ENCODE results near the gene WAC. TPM values are rescaled to one million over a fixed set of nuclear protein-coding genes. Genes with fewer than 3 reads are reported as not detected.

The WAC gene
- total and polyA plus RNA-seq, 9 of the 15 experiments (the other 6 are each of a cell fraction or from before 2014, with no cell fraction given): 24.8 to 123 (median 78.2) TPM

GRCh38 chr10:28561531-28561930 is 28.6 kb downstream of the WAC start:
- no peak for FAIRE-seq
- no peaks in the 10 kb centered on the region for H3K9me1 ChIP-seq (ENCODE audit: control insufficient read depth, insufficient read depth, low read length)
- H3K9me3 ChIP-seq (replicated peaks; ENCODE audit: control insufficient read depth, insufficient read depth, low read depth, low read length): no peaks in the 10 kb centered on the region; the same call in 1 of the 2 replicates
- H3K27ac ChIP-seq (ENCODE audit: extremely low read depth, low read depth, low read length): no peak overlapping the region
- 94% methylated on average over 10 of the region's 10 CpGs for WGBS (ENCODE audit: insufficient coverage, low coverage, missing lambda C conversion rate)
- DNase-seq (ENCODE audit: extremely low read depth in 1 of 4, low spot score in 3 of 4): no peak
- no peaks in the 10 kb centered on the region for H3K27me3 ChIP-seq (ENCODE audit: control insufficient read depth in 2 of 2, insufficient read depth in 2 of 2, low read length in 2 of 2)
- intact Hi-C loops (cut with micrococcal nuclease) (no loop called here), in situ Hi-C loops (cut with MboI) (no loop called here)
- ATAC-seq: no peak
- no peak overlapping the region for H3K9ac ChIP-seq (ENCODE audit: insufficient read depth in 1 of 2, low read depth in 2 of 2, low read length in 2 of 2)
- no peak overlapping the region for H2AFZ ChIP-seq (ENCODE audit: low read depth, low read length)
- H3K4me2 ChIP-seq (ENCODE audit: insufficient read depth, low read length): no peak overlapping the region
- BruUV-seq (replicated peaks): no TSS peak
- no peaks in the 10 kb centered on the region; a peak in 1 of 5 replicates for H3K4me1 ChIP-seq (replicated peaks in 1 of 2; ENCODE audit: control insufficient read depth in 2 of 2, insufficient read depth in 2 of 2, low read length in 2 of 2)
- ChIA-PET POLR2A (interaction anchor here (0.7 to 1.7 kb wide), 2 partner anchors 13 to 17 kb away, joined by 3 to 4 read pairs; no protein-coding TSS in a partner anchor), CTCF (ENCODE audit: low intra/inter-chr PET ratio) (no interaction called here)
- peaks cover 48% of the 10 kb centered on the region for H4K20me1 ChIP-seq (replicated peaks; ENCODE audit: control insufficient read depth, insufficient read depth, low read length)
- peaks cover 86% of the 10 kb centered on the region for H3K36me3 ChIP-seq (ENCODE audit: control insufficient read depth, insufficient read depth, low read length)
- H3K79me2 ChIP-seq (ENCODE audit: control insufficient read depth, insufficient read depth, low read length): peaks cover 98% of the 10 kb centered on the region
- H3K4me3 ChIP-seq: no peak overlapping the region
- no peak for TF ChIP-seq CREM (IDR thresholded peaks at IDR 0.05; ENCODE audit: low read depth)
- TF ChIP-seq MECOM (CRISPR knock-in tag; IDR thresholded peaks at IDR 0.05): no peak
- TF ChIP-seq ETS2 (tag; IDR thresholded peaks at IDR 0.05; ENCODE audit: borderline replicate concordance, poor library complexity, severe bottlenecking): no peak
- no peak for TF ChIP-seq ZNF518B (CRISPR knock-in tag; IDR thresholded peaks at IDR 0.05)
- no peak for TF ChIP-seq ZNF316 (IDR thresholded peaks at IDR 0.05)
- no peak for TF ChIP-seq CBX1 (IDR thresholded peaks at IDR 0.05; ENCODE audit: low read depth)
- TF ChIP-seq CBX8 (IDR thresholded peaks at IDR 0.05; ENCODE audit: borderline replicate concordance, extremely low read depth, low read depth, low read length, poor library complexity, severe bottlenecking): no peak
- TF ChIP-seq ZNF75A (CRISPR knock-in tag; IDR thresholded peaks at IDR 0.05): no peak
- TF ChIP-seq NR1H2 (CRISPR knock-in tag; IDR thresholded peaks at IDR 0.05): no peak
- TF ChIP-seq U2AF1 (optimal IDR thresholded peaks at IDR 0.05; ENCODE audit: low read depth, low read length): no peak
- no peak for TF ChIP-seq SETDB1 (IDR thresholded peaks at IDR 0.05; ENCODE audit: low read length)
- no peak for TF ChIP-seq AFF4 (CRISPR knock-in tag; IDR thresholded peaks at IDR 0.05)
- TF ChIP-seq PPARD (CRISPR knock-in tag; IDR thresholded peaks at IDR 0.05): no peak
- no peak for TF ChIP-seq KAT7 (CRISPR knock-in tag; IDR thresholded peaks at IDR 0.05; ENCODE audit: borderline replicate concordance)
- no peak for TF ChIP-seq ZNF780A (CRISPR knock-in tag; IDR thresholded peaks at IDR 0.05)
- TF ChIP-seq MCM7 (IDR thresholded peaks at IDR 0.05): no peak

Measured in K562 (cell line).